Activated CD8-positive, alpha-beta memory T cell treated with anti-CD3 and anti-CD28 coated beads, Interleukin-2, amount 50 U/mL, for 4 hours (primary cell): ENCODE data around the gene ITPRIPL2.

ENCODE experiments used
- DNase-seq: peaks from one replicate; pipeline ENCODE4 v3.0.0-alpha.2; 2020

Gene ITPRIPL2

DNA sequence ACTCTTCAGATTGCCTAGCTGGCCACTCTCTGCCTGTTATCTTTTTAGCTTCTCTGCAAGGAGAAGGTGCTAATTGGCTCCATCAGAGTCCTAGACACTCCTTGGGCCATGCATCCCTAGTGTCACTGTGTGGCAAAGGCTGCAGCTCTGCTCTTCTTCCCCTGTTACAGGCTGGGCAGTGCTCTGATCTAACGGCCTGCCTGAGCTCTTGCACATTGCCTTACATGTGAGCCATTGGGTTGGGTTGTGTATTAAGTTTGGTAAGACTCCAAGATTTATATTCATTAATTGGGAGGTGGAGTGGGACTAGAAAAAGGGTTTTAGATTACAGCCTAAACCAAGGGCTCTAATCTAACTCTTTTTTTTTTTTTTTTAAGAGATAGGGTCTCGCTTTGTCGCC lies 31.2 kb downstream of the ITPRIPL2 start:
- DNase-seq, result no peak

DNA sequence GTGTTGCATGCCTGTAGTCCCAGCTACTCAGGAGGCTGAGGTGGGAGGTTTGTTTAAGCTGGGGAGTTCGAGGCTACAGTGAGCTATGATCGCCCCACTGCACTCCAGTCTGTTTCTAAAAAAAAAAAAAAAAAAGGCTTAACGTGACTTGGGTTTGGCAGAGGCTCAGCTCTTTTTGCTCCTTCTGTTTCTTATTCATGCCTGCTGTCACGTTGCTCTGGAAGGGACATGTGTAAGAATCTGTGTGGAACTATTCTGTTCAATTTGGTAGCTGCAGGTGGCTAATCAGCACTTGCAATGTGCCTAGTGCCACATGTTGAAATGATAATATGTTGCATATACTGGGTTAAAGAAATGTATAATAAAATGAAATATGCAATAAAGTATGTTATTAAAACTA lies 33.4 kb downstream of the ITPRIPL2 start:
- DNase-seq, result no peak

DNA sequence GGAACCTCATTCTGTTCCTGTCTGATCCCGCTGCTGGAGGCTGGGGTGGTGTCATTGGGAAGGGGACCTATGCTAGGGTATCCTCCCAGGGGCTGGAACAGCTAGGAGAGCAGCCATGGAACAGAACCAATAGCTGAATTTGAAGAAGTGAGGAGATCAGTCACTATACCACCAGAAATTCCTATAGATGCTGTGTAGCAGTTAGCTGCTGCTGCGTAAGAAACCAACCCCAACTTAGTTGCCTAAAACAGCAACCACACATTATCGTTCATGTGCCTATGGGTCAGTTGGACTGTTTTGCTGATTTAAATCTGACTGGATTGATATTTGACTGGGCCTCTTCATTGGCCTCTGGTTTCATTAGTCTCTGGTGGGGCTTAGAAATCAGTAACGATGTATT lies 33.9 kb downstream of the ITPRIPL2 start:
- DNase-seq, result no peak

DNA sequence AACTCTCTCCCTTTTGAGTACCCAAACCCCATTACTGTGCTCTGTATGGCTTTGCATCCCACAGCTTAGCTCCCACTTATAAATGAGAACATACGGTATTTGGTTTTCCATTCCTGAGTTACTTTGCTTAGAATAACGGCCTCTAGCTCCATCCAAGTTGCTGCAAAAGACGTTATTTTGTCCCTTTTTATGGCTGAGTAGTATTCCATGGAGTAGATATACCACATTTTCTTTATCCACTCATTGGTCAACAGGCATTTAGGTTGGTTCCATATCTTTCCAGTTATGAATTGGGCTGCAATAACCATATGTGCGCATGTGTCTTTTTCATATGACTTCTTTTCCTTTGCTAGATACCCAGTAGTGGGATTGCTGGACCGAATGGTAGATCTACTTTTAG lies 34.4 kb downstream of the ITPRIPL2 start:
- no peak for DNase-seq

DNA sequence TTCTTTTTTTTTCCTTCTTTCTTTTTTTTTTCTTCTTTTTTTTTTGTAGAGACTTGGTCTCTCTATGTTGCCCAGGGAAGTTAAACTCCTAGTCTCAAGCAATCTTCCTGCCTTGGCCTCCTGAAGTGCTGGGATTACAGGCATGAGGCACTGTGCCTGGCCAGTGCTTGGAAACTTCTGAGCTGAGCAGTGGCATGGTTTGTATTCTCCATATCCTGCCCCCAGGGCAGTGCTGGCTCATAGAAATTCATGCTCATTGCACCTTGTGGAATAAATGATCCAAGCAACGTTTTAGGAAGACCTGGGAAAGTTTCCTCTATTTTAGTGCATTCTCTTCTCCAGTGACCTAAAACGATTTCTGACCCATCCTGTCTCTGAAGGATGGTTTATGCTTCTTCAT lies 37.5 kb downstream of the ITPRIPL2 start:
- DNase-seq, result no peak

DNA sequence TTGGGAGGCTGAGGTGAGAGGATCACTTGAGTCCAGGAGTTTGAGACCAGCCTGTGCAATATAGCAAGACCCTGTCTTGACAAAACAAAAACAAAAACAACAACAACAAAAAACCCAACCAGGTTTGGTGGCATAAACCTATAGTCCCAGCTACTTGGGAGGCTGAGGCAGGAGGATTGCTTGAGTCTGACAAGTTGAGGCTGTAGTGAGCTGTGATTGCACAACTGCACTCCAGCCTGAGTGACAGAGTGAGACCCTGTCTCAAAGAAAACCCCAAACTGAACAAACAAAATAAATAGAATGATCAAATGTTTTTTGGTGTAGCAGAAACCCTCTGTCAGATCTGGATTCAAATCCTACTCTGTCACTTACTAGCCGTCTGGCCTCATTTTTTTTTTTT lies 38.3 kb downstream of the ITPRIPL2 start:
- no peak for DNase-seq

DNA sequence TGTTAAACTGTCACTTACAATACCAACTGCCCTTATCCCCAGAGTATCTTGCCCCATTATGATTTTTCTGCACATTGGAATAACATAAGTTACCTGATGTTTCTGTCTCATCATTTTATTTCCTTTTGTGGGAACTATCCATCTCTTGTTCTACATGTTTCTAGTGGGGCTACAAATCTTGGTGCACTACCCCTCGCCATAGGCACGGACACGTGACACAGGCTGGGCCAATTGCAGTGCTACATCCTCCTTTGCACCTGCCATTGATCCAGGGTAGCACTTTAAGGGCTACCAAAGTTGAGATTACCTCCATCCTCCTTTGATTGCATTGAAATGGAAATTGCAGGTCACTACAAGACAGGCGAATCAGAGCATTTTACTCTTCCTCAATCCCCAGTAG lies 40.1 kb downstream of the ITPRIPL2 start:
- no peak for DNase-seq

DNA sequence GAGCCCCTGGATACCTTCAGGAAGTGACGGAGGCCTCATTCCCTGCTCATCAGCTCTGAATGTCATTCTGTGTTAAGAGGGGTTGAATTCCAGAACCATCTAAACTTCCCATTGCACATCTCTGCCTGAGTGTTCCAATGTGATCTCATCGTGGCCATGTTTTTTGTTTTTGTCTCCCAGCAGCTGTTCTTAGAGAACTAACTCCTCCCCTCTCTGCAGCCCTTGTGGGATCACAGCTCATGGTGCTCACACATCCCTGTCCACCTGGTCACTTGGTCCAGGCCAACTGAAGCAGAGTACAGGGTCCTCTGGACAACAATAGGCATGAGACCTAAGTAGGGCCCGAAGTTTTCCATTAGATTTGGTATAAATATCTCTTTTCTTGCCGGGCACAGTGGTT lies 48.3 kb downstream of the ITPRIPL2 start:
- no peak for DNase-seq

DNA sequence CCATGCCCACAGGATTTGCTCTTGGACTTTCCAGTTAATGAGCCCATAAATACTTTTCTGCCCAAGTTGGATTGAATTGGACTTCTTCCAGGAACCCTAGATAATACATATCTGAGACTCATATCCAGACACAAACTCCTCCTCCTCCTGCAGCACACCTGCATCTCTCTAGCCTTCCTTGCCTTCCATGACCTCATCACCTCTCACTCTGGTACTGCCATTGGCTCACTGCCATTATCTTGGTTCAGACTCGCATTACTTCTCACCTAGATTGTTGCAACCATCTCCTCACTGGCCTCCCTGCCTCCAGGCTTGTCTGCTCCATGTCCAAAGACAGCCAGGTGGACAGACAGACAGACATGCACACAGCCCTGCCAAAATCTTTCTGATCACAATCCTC lies 49.5 kb downstream of the ITPRIPL2 start:
- no peak for DNase-seq

DNA sequence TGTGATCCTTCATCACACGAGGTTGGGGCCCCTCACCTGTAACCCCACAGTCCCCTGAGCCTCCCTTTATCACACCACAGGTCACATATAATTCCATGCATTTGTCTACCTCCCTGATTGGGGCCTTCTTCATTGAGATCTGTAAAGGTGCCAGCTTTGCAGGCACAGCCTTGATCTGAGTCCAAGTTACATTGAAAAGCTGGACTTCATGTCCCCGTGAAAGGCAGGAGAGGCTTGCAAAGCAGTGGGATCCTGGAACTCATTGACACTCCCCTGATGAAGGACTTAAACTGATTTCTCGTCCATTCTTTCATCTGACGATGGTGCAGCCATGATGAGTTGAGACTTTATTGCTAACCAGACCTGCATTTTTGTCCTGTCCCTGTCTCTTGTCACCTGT lies 50.5 kb downstream of the ITPRIPL2 start:
- no peak for DNase-seq

DNA sequence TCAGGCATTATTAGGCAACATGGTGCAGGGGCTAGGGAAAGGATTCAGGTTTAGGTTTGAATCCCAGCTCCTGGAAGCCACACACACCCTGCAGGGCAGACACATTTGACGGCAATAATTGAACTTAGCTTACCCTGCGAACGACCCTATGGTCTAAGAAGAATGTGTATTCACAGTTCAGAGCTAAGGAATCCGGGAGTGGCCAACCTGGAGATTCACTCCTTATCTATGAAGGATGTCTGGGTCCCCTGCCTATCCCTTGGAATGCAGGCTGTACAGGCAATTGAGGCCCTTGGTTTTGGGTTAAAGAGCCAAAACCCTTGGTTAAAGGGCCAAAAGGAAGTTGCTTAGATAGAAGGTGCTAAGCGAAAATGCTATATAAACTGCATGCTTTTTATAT lies 51.3 kb downstream of the ITPRIPL2 start:
- no peak for DNase-seq

DNA sequence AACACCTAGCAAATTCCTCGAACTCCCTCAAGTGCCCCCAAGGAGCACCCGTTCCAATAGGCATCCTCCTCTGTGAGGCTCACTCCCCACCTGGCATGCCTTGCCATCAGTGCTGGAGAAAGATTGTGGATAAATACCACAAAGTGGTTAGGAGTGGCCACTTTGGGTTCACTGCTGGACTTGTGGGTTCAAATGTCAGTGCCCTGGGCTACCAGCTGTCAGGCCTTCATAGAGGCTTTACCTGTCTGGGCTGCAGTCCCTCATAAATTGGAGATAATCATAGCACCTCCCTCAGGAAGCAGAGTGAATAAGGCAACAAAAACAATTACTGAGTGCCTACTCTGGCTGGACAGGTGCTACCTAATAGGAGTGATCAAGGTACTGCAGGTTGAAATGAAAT lies 52.7 kb downstream of the ITPRIPL2 start:
- DNase-seq, result no peak

DNA sequence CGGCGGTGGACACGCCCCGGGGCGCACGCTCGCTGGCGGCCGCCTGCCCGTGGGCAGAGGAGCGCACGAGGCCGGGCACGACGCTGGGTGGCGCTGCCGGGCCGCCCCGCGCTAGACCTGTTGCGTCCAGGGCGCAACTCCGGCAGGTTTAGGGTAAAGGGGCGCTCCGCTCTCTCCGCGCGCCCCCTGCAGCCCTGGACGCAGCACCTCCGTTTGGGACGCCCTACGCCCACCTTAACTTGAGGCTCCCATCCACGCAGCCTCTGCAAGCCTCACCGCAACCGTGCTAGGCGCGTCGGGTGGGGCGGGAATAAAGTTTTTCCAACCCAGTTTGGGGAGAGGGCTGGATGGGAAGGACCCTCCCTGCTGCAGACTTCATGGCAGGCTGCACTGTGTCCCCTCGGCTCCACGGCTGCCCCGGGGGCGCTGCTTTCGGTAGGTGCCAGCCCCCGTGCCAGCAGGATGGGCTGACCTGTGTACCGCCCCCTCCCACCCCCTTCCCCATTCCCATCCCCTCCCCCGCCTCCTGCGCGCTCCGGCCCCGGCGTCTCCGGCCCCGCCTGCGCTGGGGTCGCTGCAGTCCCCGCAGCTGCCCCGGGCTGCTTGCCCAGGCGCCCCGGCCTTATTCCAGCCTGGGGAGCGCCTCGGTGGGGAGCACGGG lies 54.1 kb downstream of the ITPRIPL2 start, which contains the start of gene SYT17:
SYT17 (plus strand) TSS at position 531 of the 661 bp plus-strand sequence. CDS start 407 bp downstream, outside the sequence.
- DNase-seq, result no peak

DNA sequence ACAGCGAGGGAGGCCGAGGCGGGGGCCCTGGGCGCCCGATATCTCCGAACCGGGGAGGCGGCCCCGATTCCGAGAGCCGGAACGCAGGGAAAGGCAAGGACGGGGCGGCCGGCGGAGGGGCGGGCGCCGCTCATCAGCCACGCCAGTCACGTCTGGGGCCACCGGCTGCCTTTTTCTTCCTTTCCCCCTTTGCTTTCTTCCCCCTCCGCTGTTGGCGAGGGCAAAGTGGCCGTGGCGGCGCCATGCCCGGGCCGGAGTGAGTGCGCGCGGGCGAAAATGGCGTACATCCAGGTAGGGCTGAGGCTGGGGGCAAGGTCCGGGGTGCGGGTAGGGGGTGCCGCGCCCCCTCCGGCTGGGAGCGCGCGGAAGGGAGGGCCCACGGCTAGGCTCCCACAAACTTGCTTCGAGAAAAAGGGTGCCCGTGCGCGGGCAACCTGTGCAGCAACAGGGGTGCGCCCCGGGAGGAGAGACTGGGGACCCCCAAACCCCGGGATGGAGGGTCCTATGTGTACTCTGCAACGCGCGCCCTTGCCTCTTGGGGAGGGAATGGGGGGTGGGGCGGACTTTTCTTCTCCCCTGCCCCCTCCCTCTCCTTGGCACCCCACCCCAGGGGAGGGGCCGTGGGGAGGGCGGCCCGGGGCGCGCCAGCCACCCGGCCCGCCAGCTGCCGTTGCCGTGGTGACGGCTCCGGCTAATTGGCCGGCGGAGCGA lies 54.8 kb downstream of the ITPRIPL2 start:
- DNase-seq, result no peak

DNA sequence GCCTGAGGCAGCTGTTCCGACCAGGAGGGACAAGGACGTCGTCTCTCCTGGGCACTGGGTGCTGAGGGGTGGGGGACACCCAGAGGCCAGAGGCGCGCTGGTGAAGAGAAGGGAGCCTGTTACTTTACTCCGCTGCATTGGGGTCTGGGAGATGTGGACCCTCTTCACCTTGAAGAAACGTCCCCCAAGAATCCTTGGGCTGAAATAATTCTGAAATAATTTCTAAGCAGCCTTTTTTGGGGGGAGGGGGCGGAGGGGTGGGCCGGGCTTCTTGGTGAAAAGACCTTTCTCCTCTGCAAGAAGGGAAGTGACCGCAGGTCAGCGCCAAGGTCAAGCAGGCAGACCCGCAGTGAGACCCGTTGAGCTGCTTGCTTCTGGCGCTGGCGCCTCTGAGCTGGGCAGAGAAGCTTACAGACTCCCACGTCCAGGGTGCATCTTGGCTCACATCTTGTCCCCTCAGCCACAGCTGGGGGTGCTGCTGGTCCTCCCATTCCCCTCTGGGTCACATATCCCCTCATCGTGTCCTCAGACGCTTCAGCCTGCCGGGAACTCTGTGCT lies 55.4 kb downstream of the ITPRIPL2 start:
- no peak for DNase-seq

DNA sequence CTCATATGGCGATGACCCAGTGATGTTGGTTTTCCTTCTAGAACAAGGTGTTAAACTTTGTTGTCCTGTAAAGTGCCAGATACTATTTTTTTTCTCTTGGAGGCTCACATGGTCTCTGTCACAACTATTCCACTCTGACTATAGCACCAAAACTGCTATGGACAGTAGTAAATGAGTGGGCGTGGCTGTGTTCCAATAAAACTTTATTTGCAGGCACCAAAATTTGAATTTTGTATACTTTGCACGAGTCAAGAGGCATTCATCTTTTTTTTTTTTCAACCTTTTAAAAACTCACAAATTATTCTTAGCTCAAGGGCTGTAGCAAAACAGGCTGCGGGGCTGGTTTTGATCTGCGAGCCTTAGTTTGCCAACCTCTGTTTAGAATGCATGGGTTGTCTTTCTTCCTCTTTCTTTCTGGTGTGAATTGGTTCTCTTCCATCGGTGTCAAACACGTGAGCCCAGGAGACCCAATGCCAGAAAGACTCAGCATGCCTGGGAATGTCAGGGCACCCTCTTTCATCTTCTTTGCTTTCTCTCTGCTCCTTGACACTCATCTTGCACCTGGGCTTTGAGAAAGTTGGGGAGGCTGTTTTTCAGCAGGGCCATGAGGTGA lies 56.4 kb downstream of the ITPRIPL2 start:
- DNase-seq, result no peak
